Gastrocnemius medialis (tissue), 4 donors: ENCODE results near the gene CBX1.

Experiments
- POLR2A ChIP-seq, 2 donors: fragments of 450-650 bp; IDR thresholded peaks; one replicate each; pipeline ENCODE4 v1.6.1; 2017; ENCODE audit warnings: antibody characterized with exemption in 2 of 2, mild to moderate bottlenecking in 2 of 2, moderate library complexity in 2 of 2
- TF ChIP-seq, protein P1 (sequence below), 5 experiments: fragments of 450-650 bp in 3 of 5; fragments of 200-600 bp in 2 of 5; sonication (generic) in 2 of 5; IDR thresholded peaks in 4 of 5; conservative IDR thresholded peaks in 1 of 5; 1 replicate in 4 of 5; 2 replicates in 1 of 5; pipeline ENCODE4 v1.5.1; 2016 to 2019; ENCODE audit warnings: antibody characterized with exemption in 5 of 5, mild to moderate bottlenecking in 3 of 5, moderate library complexity in 3 of 5

DNA sequence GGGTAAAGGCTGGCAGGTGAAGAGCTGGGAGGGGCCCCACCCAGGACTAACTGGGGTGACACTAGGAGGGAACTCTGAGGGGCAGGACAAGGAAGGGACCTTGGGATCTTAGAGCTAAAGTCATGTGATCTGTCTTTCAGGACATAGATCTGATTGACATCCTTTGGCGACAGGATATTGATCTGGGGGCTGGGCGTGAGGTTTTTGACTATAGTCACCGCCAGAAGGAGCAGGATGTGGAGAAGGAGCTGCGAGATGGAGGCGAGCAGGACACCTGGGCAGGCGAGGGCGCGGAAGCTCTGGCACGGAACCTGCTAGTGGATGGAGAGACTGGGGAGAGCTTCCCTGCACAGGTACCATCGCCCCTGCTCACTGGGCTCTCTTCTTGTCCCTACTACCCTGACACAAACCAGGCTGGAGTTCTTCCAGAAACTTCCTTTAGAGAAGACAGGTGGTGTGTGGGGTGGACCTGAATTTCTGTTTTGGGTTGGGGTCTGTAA lies 45.0 kb downstream of the CBX1 start:
- TF ChIP-seq, protein P1, sequence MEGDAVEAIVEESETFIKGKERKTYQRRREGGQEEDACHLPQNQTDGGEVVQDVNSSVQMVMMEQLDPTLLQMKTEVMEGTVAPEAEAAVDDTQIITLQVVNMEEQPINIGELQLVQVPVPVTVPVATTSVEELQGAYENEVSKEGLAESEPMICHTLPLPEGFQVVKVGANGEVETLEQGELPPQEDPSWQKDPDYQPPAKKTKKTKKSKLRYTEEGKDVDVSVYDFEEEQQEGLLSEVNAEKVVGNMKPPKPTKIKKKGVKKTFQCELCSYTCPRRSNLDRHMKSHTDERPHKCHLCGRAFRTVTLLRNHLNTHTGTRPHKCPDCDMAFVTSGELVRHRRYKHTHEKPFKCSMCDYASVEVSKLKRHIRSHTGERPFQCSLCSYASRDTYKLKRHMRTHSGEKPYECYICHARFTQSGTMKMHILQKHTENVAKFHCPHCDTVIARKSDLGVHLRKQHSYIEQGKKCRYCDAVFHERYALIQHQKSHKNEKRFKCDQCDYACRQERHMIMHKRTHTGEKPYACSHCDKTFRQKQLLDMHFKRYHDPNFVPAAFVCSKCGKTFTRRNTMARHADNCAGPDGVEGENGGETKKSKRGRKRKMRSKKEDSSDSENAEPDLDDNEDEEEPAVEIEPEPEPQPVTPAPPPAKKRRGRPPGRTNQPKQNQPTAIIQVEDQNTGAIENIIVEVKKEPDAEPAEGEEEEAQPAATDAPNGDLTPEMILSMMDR (IDR thresholded peaks at IDR 0.05 in 4 of 5, conservative IDR thresholded peaks at IDR 0.05 in 1 of 5), result no peak
- TF ChIP-seq POLR2A (IDR thresholded peaks at IDR 0.05), result no peak
